Gastroesophageal sphincter (tissue), 4 donors: Measurements from ENCODE around the gene NOP53. TPM values are rescaled to one million over a fixed set of nuclear protein-coding genes. Genes with fewer than 3 reads are reported as not detected.
A peak's percentile ranks its signal among the peaks of the same experiment; 100 is the strongest.
"Not testable (repeated sequence)": the region's sequence is repeated elsewhere in the genome, so short reads cannot be mapped to it uniquely, and the experiment has no call there.

Experiments
- ATAC-seq: fragments of 150-250 bp; one replicate; pipeline ENCODE4 v1.9.1; 2016; ENCODE audit warnings: mild to moderate bottlenecking, moderate library complexity
- H3K27ac ChIP-seq, 4 donors: fragments of 200-600 bp; sonication (generic) in 3 of 4; 1 replicate in 3 of 4; 2 replicates in 1 of 4; pipeline ENCODE4 v1.5.1; 2016 to 2019
- H3K27me3 ChIP-seq: fragments of 200-600 bp; sonication (generic); one replicate; pipeline ENCODE4 v1.5.1; 2019
- H3K36me3 ChIP-seq, 2 donors: fragments of 200-600 bp; sonication (generic); one replicate each; pipeline ENCODE4 v1.5.1; 2019; ENCODE audit warnings: control low read depth in 1 of 2
- H3K4me1 ChIP-seq, 3 donors: fragments of 200-600 bp; sonication (generic); 1 replicate in 2 of 3; 2 replicates in 1 of 3; pipeline ENCODE4 v1.5.1; 2016 to 2019; ENCODE audit warnings: control low read depth in 2 of 3
- H3K4me3 ChIP-seq, 2 donors: fragments of 200-600 bp; sonication (generic); one replicate each; pipeline ENCODE4 v1.5.1; 2019; ENCODE audit warnings: mild to moderate bottlenecking in 1 of 2, moderate library complexity in 1 of 2
- H3K9me3 ChIP-seq, 3 donors: fragments of 200-600 bp; sonication (generic); one replicate each; pipeline ENCODE4 v1.5.1; 2017 to 2019; ENCODE audit warnings: control low read depth in 2 of 3
- EP300 ChIP-seq: sonication (generic); formaldehyde crosslinking; IDR thresholded peaks from one replicate; pipeline ENCODE4 v1.6.1; 2017; ENCODE audit warnings: antibody characterized with exemption, mild to moderate bottlenecking
- POLR2A ChIP-seq, 2 donors: fragments of 450-650 bp; IDR thresholded peaks; one replicate each; pipeline ENCODE4 v1.6.1; 2017; ENCODE audit warnings: antibody characterized with exemption in 2 of 2, mild to moderate bottlenecking in 2 of 2, moderate library complexity in 1 of 2
- POLR2AphosphoS5 ChIP-seq: sonication (generic); formaldehyde crosslinking; IDR thresholded peaks from one replicate; pipeline ENCODE4 v1.6.1; 2017; ENCODE audit warnings: antibody characterized with exemption
- WGBS, 2 donors: methylation state at CpG; one replicate each; pipeline ENCODE4 v1.1.5; 2018; ENCODE audit warnings: low coverage in 1 of 2; 5-methylcytosine and 5-hydroxymethylcytosine counted together
- total RNA-seq, 4 donors: library from RNA; depleted of rRNA; stranded (reverse); fragments of >200 nt; gene quantifications; one replicate each; pipeline ENCODE4 v1.1.0, GENCODE V29; 2016
- TF ChIP-seq, protein P1 (sequence below), 4 experiments: fragments of 200-600 bp in 2 of 4; fragments of 450-650 bp in 2 of 4; sonication (generic) in 1 of 4; IDR thresholded peaks; one replicate each; pipeline ENCODE4 v1.5.1; 2017 to 2019; ENCODE audit warnings: antibody characterized with exemption in 4 of 4, mild to moderate bottlenecking in 2 of 4, moderate library complexity in 2 of 4

NOP53 gene
- total RNA-seq, 4 donors from 2014 or later = 332 to 592 (median 362) TPM

- peaks cover 0 to 75% of the 10 kb centered on the region in 2 donors for H3K36me3 ChIP-seq
- no peak for ATAC-seq
- TF ChIP-seq EP300 = no peak
- TF ChIP-seq, protein P1, sequence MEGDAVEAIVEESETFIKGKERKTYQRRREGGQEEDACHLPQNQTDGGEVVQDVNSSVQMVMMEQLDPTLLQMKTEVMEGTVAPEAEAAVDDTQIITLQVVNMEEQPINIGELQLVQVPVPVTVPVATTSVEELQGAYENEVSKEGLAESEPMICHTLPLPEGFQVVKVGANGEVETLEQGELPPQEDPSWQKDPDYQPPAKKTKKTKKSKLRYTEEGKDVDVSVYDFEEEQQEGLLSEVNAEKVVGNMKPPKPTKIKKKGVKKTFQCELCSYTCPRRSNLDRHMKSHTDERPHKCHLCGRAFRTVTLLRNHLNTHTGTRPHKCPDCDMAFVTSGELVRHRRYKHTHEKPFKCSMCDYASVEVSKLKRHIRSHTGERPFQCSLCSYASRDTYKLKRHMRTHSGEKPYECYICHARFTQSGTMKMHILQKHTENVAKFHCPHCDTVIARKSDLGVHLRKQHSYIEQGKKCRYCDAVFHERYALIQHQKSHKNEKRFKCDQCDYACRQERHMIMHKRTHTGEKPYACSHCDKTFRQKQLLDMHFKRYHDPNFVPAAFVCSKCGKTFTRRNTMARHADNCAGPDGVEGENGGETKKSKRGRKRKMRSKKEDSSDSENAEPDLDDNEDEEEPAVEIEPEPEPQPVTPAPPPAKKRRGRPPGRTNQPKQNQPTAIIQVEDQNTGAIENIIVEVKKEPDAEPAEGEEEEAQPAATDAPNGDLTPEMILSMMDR (IDR thresholded peaks at IDR 0.05) = no peak
- no peak for TF ChIP-seq POLR2AphosphoS5
- H3K4me1 ChIP-seq = peaks cover 0 to 5% (median 0%) of the 10 kb centered on the region in 3 donors
- 85 to 92% methylated on average over 4 to 5 of the region's 5 CpGs for WGBS, 2 donors
- H3K27ac ChIP-seq = no peak overlapping the region
- H3K27me3 ChIP-seq = no peaks in the 10 kb centered on the region
- H3K4me3 ChIP-seq = no peak overlapping the region
- H3K9me3 ChIP-seq = no peaks in the 10 kb centered on the region
Observed at GRCh38 chr19:47758443-47758804, 13.1 kb downstream of the NOP53 start.

- no peak overlapping the region for H3K27ac ChIP-seq
- no peak for ATAC-seq
- H3K9me3 ChIP-seq = no peaks in the 10 kb centered on the region
- no peak overlapping the region for H3K4me3 ChIP-seq
- 100% methylated on average over 1 of the region's 5 CpGs; no CpG with 5 or more reads in 1 of the 2 donors for WGBS, 2 donors
- peaks cover 0 to 53% of the 10 kb centered on the region in 2 donors for H3K36me3 ChIP-seq
- H3K4me1 ChIP-seq = peaks cover 0 to 9% (median 0%) of the 10 kb centered on the region in 3 donors
- TF ChIP-seq EP300 (no peak), POLR2A (IDR thresholded peaks at IDR 0.05) (no peak), POLR2AphosphoS5 (no peak)
- TF ChIP-seq, protein P1 (IDR thresholded peaks at IDR 0.05) = no peak
- H3K27me3 ChIP-seq = no peaks in the 10 kb centered on the region
Observed at GRCh38 chr19:47760632-47760999, 15.3 kb downstream of the NOP53 start.

DNA sequence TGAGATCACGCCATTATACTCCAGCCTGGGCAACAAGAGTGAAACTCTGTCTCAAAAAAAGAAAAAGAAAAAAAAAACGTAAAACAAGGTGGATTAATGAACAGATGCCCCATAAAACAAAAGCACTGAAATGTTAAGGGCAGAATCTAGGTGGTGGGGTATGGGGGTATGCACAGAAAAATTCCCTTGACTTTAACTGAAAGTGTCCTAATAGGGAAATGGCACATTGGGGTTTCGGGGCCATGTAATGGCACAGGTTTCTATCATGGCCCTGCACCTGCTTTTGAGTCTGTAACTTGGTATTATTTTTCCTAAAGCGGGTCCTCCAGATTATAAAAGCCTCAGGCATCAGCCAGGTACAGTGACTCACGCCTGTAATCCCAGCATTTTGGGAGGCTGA, 16.2 kb downstream of the NOP53 start:
- WGBS, 2 donors = 66 to 100% methylated on average over 1 to 2 of the region's 5 CpGs
- no peaks in the 10 kb centered on the region for H3K27me3 ChIP-seq
- peaks cover 0 to 17% (median 3%) of the 10 kb centered on the region in 3 donors for H3K4me1 ChIP-seq
- ATAC-seq = no peak
- TF ChIP-seq, protein P1 (IDR thresholded peaks at IDR 0.05) = no peak
- no peak for TF ChIP-seq POLR2A (IDR thresholded peaks at IDR 0.05)
- TF ChIP-seq EP300 = no peak
- no peak for TF ChIP-seq POLR2AphosphoS5
- H3K27ac ChIP-seq = no peak overlapping the region
- no peaks in the 10 kb centered on the region for H3K9me3 ChIP-seq
- H3K4me3 ChIP-seq = no peak overlapping the region
- H3K36me3 ChIP-seq = peaks cover 0 to 44% of the 10 kb centered on the region in 2 donors

GRCh38 chr19:47762151-47762550, 16.8 kb downstream of the NOP53 start:
- no peak overlapping the region for H3K4me3 ChIP-seq
- WGBS, 2 donors = 65 to 92% methylated on average over 2 to 3 of the region's 3 CpGs
- peak overlapping the region in 1 of 4 donors; percentile 3 for H3K27ac ChIP-seq
- peaks cover 0 to 38% of the 10 kb centered on the region in 2 donors for H3K36me3 ChIP-seq
- no peaks in the 10 kb centered on the region for H3K27me3 ChIP-seq
- no peak for ATAC-seq
- H3K4me1 ChIP-seq = peaks cover 0 to 17% (median 3%) of the 10 kb centered on the region in 3 donors
- no peaks in the 10 kb centered on the region for H3K9me3 ChIP-seq
- TF ChIP-seq POLR2AphosphoS5 (no peak), EP300 (no peak), POLR2A (IDR thresholded peaks at IDR 0.05) (no peak)
- TF ChIP-seq, protein P1 (IDR thresholded peaks at IDR 0.05) = no peak

- Histone ChIP-seq H3K4me1 (peaks cover 0 to 17% (median 3%) of the 10 kb centered on the region in 3 donors), H3K36me3 (peaks cover 0 to 32% of the 10 kb centered on the region in 2 donors), H3K27me3 (no peaks in the 10 kb centered on the region), H3K9me3 (no peaks in the 10 kb centered on the region), H3K4me3 (no peak overlapping the region), H3K27ac (peak overlapping the region in 1 of 4 donors; percentile 22)
- peak; percentile 16 for TF ChIP-seq POLR2AphosphoS5
- TF ChIP-seq POLR2A (IDR thresholded peaks at IDR 0.05) = no peak
- peak; percentile 25 for ATAC-seq
- 53 to 60% methylated on average over 10 to 12 of the region's 18 CpGs for WGBS, 2 donors
Observed at GRCh38 chr19:47762615-47763308, 17.4 kb downstream of the NOP53 start.

GRCh38 chr19:47764705-47765104, 19.4 kb downstream of the NOP53 start:
- WGBS, 2 donors = 58% methylated on average over 2 of the region's 3 CpGs; no CpG with 5 or more reads in 1 of the 2 donors
- Histone ChIP-seq H3K4me1 (peaks cover 0 to 17% (median 3%) of the 10 kb centered on the region in 3 donors), H3K36me3 (peaks cover 0 to 13% of the 10 kb centered on the region in 2 donors)
- not testable (repeated sequence) for H3K27ac ChIP-seq, H3K27me3 ChIP-seq, H3K4me3 ChIP-seq, ATAC-seq, H3K9me3 ChIP-seq
